Measurements from ENCODE around the gene MT1F. TPM values are rescaled to one million over a fixed set of nuclear protein-coding genes. Genes with fewer than 3 reads are reported as not detected.
A peak's percentile ranks its signal among the peaks of the same experiment; 100 is the strongest.

The MT1F gene
- polyA plus RNA-seq, 10 donors: 0.84 to 2.4 (median 1.5) TPM

- peak; percentile 73 to 87 (median 82) for DNase-seq
Observed at GRCh38 chr16:56625140-56625942, 32.4 kb upstream of the MT1F start, which contains the start of gene MT1E. Gene MT1E (plus strand): TSS chr16:56625781. CDS start chr16:56625852, 71 bp downstream.

GRCh38 chr16:56625943-56626654 is 31.7 kb upstream of the MT1F start:
- peak; percentile 47 to 75 (median 59) for DNase-seq

GRCh38 chr16:56626685-56627084 is 31.1 kb upstream of the MT1F start:
- no peak for DNase-seq

- DNase-seq: no peak
Observed at GRCh38 chr16:56628486-56629350, 29.0 kb upstream of the MT1F start.

- no peak for DNase-seq
Observed at GRCh38 chr16:56629531-56629930, 28.2 kb upstream of the MT1F start.

GRCh38 chr16:56630134-56630533 is 27.6 kb upstream of the MT1F start:
- no peak for DNase-seq

- no peak for DNase-seq
Observed at GRCh38 chr16:56631197-56631596, 26.6 kb upstream of the MT1F start.

GRCh38 chr16:56631832-56632155 is 26.0 kb upstream of the MT1F start:
- DNase-seq: no peak

GRCh38 chr16:56632156-56632847 is 25.5 kb upstream of the MT1F start, which contains the start of gene MT1M:
Gene MT1M (plus strand): TSS chr16:56632659. CDS start chr16:56632732, 73 bp downstream.
- peak; percentile 23 to 62 (median 40) for DNase-seq

GRCh38 chr16:56632848-56633365 is 24.9 kb upstream of the MT1F start:
- no peak for DNase-seq

GRCh38 chr16:56633535-56633934 is 24.2 kb upstream of the MT1F start:
- DNase-seq: no peak

- no peak for DNase-seq
Observed at GRCh38 chr16:56634715-56635440, 22.9 kb upstream of the MT1F start.

GRCh38 chr16:56635441-56635967 is 22.3 kb upstream of the MT1F start:
- no peak for DNase-seq

- no peak for DNase-seq
Observed at GRCh38 chr16:56636616-56637413, 20.9 kb upstream of the MT1F start.

GRCh38 chr16:56637814-56638750 is 19.7 kb upstream of the MT1F start, which contains the start of gene MT1A:
Gene MT1A (plus strand): TSS chr16:56638666. CDS start chr16:56638739, 73 bp downstream.
- DNase-seq: peak in 2 of 3 donors; percentile 47 to 64

- no peak for DNase-seq
Observed at GRCh38 chr16:56639045-56639444, 18.7 kb upstream of the MT1F start.

GRCh38 chr16:56640076-56640475 is 17.7 kb upstream of the MT1F start:
- DNase-seq: no peak

- DNase-seq: no peak
Observed at GRCh38 chr16:56641166-56641565, 16.6 kb upstream of the MT1F start.
